ENCODE measurements around the gene DHX9. TPM values are rescaled to one million over a fixed set of nuclear protein-coding genes. Genes with fewer than 3 reads are reported as not detected.
"Not testable (repeated sequence)": the region's sequence is repeated elsewhere in the genome, so short reads cannot be mapped to it uniquely, and the experiment has no call there.

DHX9 gene
- polyA plus RNA-seq, 1 donor from 2014 or later: 193 TPM

GRCh38 chr1:182890927-182891610 lies 51.9 kb downstream of the DHX9 start:
- Histone ChIP-seq H3K4me2 (ENCODE audit: low read length) (no peak overlapping the region), H3K27me3 (ENCODE audit: insufficient read depth, low read depth, low read length) (no peaks in the 10 kb centered on the region), H4K20me1 (ENCODE audit: insufficient read depth) (no peaks in the 10 kb centered on the region), H3K4me3 (ENCODE audit: low read length) (no peak overlapping the region), H3K9me3 (ENCODE audit: low read length) (no peaks in the 10 kb centered on the region), H3F3A (ENCODE audit: insufficient read depth, low read length, poor library complexity, severe bottlenecking) (no peaks in the 10 kb centered on the region), H3K27ac (ENCODE audit: low read length) (no peak overlapping the region), H3K9ac (ENCODE audit: low read length) (no peak overlapping the region), H3K36me3 (ENCODE audit: insufficient read depth, low read length) (no peaks in the 10 kb centered on the region), H3K9me2 (ENCODE audit: insufficient read depth, low read length) (no peaks in the 10 kb centered on the region), H3K79me2 (replicated peaks; ENCODE audit: insufficient read depth, low read length) (no peaks in the 10 kb centered on the region), H2AFZ (ENCODE audit: low read depth, low read length) (no peak overlapping the region)
- TF ChIP-seq TAF1 (IDR thresholded peaks at IDR 0.05; ENCODE audit: low read depth) (no peak), MXI1 (conservative IDR thresholded peaks at IDR 0.05; ENCODE audit: poor library complexity, severe bottlenecking) (no peak), SMC3 (conservative IDR thresholded peaks at IDR 0.05; ENCODE audit: poor library complexity) (no peak), POLR2AphosphoS5 (IDR thresholded peaks at IDR 0.05) (no peak), CTCF (IDR thresholded peaks at IDR 0.05; ENCODE audit: poor library complexity, severe bottlenecking) (no peak), EP300 (conservative IDR thresholded peaks at IDR 0.05; ENCODE audit: poor library complexity, severe bottlenecking) (no peak), EZH2 (IDR thresholded peaks at IDR 0.05; ENCODE audit: borderline replicate concordance, insufficient read depth, low read length, poor library complexity, severe bottlenecking) (no peak), RAD21 (conservative IDR thresholded peaks at IDR 0.05) (no peak)
- TF ChIP-seq, protein P1, sequence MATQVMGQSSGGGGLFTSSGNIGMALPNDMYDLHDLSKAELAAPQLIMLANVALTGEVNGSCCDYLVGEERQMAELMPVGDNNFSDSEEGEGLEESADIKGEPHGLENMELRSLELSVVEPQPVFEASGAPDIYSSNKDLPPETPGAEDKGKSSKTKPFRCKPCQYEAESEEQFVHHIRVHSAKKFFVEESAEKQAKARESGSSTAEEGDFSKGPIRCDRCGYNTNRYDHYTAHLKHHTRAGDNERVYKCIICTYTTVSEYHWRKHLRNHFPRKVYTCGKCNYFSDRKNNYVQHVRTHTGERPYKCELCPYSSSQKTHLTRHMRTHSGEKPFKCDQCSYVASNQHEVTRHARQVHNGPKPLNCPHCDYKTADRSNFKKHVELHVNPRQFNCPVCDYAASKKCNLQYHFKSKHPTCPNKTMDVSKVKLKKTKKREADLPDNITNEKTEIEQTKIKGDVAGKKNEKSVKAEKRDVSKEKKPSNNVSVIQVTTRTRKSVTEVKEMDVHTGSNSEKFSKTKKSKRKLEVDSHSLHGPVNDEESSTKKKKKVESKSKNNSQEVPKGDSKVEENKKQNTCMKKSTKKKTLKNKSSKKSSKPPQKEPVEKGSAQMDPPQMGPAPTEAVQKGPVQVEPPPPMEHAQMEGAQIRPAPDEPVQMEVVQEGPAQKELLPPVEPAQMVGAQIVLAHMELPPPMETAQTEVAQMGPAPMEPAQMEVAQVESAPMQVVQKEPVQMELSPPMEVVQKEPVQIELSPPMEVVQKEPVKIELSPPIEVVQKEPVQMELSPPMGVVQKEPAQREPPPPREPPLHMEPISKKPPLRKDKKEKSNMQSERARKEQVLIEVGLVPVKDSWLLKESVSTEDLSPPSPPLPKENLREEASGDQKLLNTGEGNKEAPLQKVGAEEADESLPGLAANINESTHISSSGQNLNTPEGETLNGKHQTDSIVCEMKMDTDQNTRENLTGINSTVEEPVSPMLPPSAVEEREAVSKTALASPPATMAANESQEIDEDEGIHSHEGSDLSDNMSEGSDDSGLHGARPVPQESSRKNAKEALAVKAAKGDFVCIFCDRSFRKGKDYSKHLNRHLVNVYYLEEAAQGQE (IDR thresholded peaks at IDR 0.05; ENCODE audit: borderline replicate concordance): no peak

GRCh38 chr1:182897696-182898095 lies 58.5 kb downstream of the DHX9 start:
- Histone ChIP-seq H3K36me3 (ENCODE audit: insufficient read depth, low read length) (no peaks in the 10 kb centered on the region), H3K9ac (ENCODE audit: low read length) (no peak overlapping the region), H3K4me2 (ENCODE audit: low read length) (no peak overlapping the region), H3K79me2 (replicated peaks; ENCODE audit: insufficient read depth, low read length) (no peaks in the 10 kb centered on the region), H3K4me3 (ENCODE audit: low read length) (no peak overlapping the region), H3K9me2 (ENCODE audit: insufficient read depth, low read length) (no peaks in the 10 kb centered on the region), H4K20me1 (ENCODE audit: insufficient read depth) (no peaks in the 10 kb centered on the region), H3F3A (ENCODE audit: insufficient read depth, low read length, poor library complexity, severe bottlenecking) (no peaks in the 10 kb centered on the region), H2AFZ (ENCODE audit: low read depth, low read length) (no peak overlapping the region), H3K9me3 (ENCODE audit: low read length) (no peaks in the 10 kb centered on the region), H3K27ac (ENCODE audit: low read length) (no peak overlapping the region), H3K27me3 (ENCODE audit: insufficient read depth, low read depth, low read length) (no peaks in the 10 kb centered on the region)
- TF ChIP-seq CTCF (IDR thresholded peaks at IDR 0.05; ENCODE audit: poor library complexity, severe bottlenecking): no peak
- no peak for TF ChIP-seq TAF1 (IDR thresholded peaks at IDR 0.05; ENCODE audit: low read depth)
- no peak for TF ChIP-seq SMC3 (conservative IDR thresholded peaks at IDR 0.05; ENCODE audit: poor library complexity)
- TF ChIP-seq EP300 (conservative IDR thresholded peaks at IDR 0.05; ENCODE audit: poor library complexity, severe bottlenecking): no peak
- no peak for TF ChIP-seq EZH2 (IDR thresholded peaks at IDR 0.05; ENCODE audit: borderline replicate concordance, insufficient read depth, low read length, poor library complexity, severe bottlenecking)
- no peak for TF ChIP-seq POLR2AphosphoS5 (IDR thresholded peaks at IDR 0.05)
- TF ChIP-seq MXI1 (conservative IDR thresholded peaks at IDR 0.05; ENCODE audit: poor library complexity, severe bottlenecking): no peak
- TF ChIP-seq RAD21 (conservative IDR thresholded peaks at IDR 0.05): no peak
- TF ChIP-seq, protein P1 (IDR thresholded peaks at IDR 0.05; ENCODE audit: borderline replicate concordance): no peak

DNA sequence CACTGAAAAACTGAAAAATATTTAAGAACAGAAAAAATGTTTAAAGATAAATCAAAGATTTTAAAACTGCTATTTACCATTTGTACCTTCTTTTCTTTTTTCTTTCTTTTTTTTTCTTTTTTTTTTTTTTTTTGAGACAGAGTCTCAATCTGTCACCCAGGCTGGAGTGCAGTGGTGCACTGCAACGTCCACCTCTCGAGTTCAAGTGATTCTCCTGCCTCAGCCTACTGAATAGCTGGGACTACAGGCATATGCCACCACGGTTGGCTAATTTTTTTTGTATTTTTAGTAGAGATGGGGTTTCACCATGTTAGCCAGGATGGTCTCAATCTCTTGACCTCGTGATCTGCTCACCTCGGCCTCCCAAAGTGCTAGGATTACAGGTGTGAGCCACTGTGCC lies 62.8 kb downstream of the DHX9 start:
- H3K9me2 ChIP-seq (ENCODE audit: insufficient read depth, low read length); H3K9ac ChIP-seq (ENCODE audit: low read length); H3F3A ChIP-seq (ENCODE audit: insufficient read depth, low read length, poor library complexity, severe bottlenecking); H2AFZ ChIP-seq (ENCODE audit: low read depth, low read length); H3K4me2 ChIP-seq (ENCODE audit: low read length); H3K79me2 ChIP-seq (replicated peaks; ENCODE audit: insufficient read depth, low read length); H3K36me3 ChIP-seq (ENCODE audit: insufficient read depth, low read length); H3K9me3 ChIP-seq (ENCODE audit: low read length); H3K4me3 ChIP-seq (ENCODE audit: low read length); H3K27ac ChIP-seq (ENCODE audit: low read length); H4K20me1 ChIP-seq (ENCODE audit: insufficient read depth); H3K27me3 ChIP-seq (ENCODE audit: insufficient read depth, low read depth, low read length): not testable (repeated sequence)
